Measurements from ENCODE around the gene LTBP1. TPM values are rescaled to one million over a fixed set of nuclear protein-coding genes. Genes with fewer than 3 reads are reported as not detected.

The LTBP1 gene
- polyA plus RNA-seq, 1 donor (not counting 4 experiments of a cell fraction or from before 2014, with no cell fraction given): 9.2 TPM

GRCh38 chr2:32904751-32905150 lies 42.0 kb upstream of the LTBP1 start:
- no peak for TF ChIP-seq CTCF (optimal IDR thresholded peaks at IDR 0.05 in 1 of 3, IDR thresholded peaks at IDR 0.05 in 1 of 3, conservative IDR thresholded peaks at IDR 0.05 in 1 of 3; ENCODE audit: extremely low read depth in 1 of 3, insufficient read depth in 2 of 3, low read length in 3 of 3)
- TF ChIP-seq EZH2 (IDR thresholded peaks at IDR 0.05; ENCODE audit: low read length): no peak
- DNase-seq (ENCODE audit: low read depth, low spot score) (no peak), FAIRE-seq (no peak)
- Histone ChIP-seq H3K27me3 (ENCODE audit: control insufficient read depth, extremely low read depth, insufficient read depth, low read length) (peaks cover 18% of the 10 kb centered on the region), H3K4me1 (ENCODE audit: control insufficient read depth, extremely low read depth, insufficient read depth, low read length) (no peaks in the 10 kb centered on the region), H3K36me3 (ENCODE audit: control insufficient read depth in 2 of 2, extremely low read depth in 1 of 2, insufficient read depth in 2 of 2, low read length in 2 of 2) (no peaks in the 10 kb centered on the region), H3K9ac (ENCODE audit: control insufficient read depth, extremely low read depth, insufficient read depth, low read length) (no peak overlapping the region), H2AFZ (ENCODE audit: control insufficient read depth, low read length) (no peak overlapping the region), H3K9me1 (ENCODE audit: control insufficient read depth, extremely low read depth, insufficient read depth, low read length) (no peaks in the 10 kb centered on the region), H3K27ac (ENCODE audit: control insufficient read depth, insufficient read depth, low read length) (no peak overlapping the region), H3K4me3 (ENCODE audit: control insufficient read depth in 2 of 3, extremely low read depth in 1 of 3, insufficient read depth in 2 of 3, low read depth in 1 of 3, low read length in 3 of 3) (no peak overlapping the region), H4K20me1 (ENCODE audit: control insufficient read depth, extremely low read depth, insufficient read depth, low read length) (no peaks in the 10 kb centered on the region), H3K4me2 (ENCODE audit: control insufficient read depth, extremely low read depth, insufficient read depth, low read depth, low read length) (no peak overlapping the region), H3K79me2 (ENCODE audit: control insufficient read depth, insufficient read depth, low read length) (no peaks in the 10 kb centered on the region), H3K9me3 (ENCODE audit: control insufficient read depth, low read depth, low read length) (no peaks in the 10 kb centered on the region)
- dilution Hi-C loops (cut with MboI; ENCODE audit: extremely low pct_ligation_motif_present, low sequenced_read_pairs): no loop called here

- no peaks in the 10 kb centered on the region for H3K79me2 ChIP-seq (ENCODE audit: control insufficient read depth, insufficient read depth, low read length)
- FAIRE-seq: no peak
- no peak overlapping the region for H3K4me3 ChIP-seq (ENCODE audit: control insufficient read depth in 2 of 3, extremely low read depth in 1 of 3, insufficient read depth in 2 of 3, low read depth in 1 of 3, low read length in 3 of 3)
- no peak for DNase-seq (ENCODE audit: low read depth, low spot score)
- H3K4me1 ChIP-seq (ENCODE audit: control insufficient read depth, extremely low read depth, insufficient read depth, low read length): no peaks in the 10 kb centered on the region
- H3K27me3 ChIP-seq (ENCODE audit: control insufficient read depth, extremely low read depth, insufficient read depth, low read length): peaks cover 14% of the 10 kb centered on the region
- H3K4me2 ChIP-seq (ENCODE audit: control insufficient read depth, extremely low read depth, insufficient read depth, low read depth, low read length): no peak overlapping the region
- no peak overlapping the region for H2AFZ ChIP-seq (ENCODE audit: control insufficient read depth, low read length)
- H3K9ac ChIP-seq (ENCODE audit: control insufficient read depth, extremely low read depth, insufficient read depth, low read length): no peak overlapping the region
- H4K20me1 ChIP-seq (ENCODE audit: control insufficient read depth, extremely low read depth, insufficient read depth, low read length): no peaks in the 10 kb centered on the region
- no peak overlapping the region for H3K27ac ChIP-seq (ENCODE audit: control insufficient read depth, insufficient read depth, low read length)
- dilution Hi-C loops (cut with MboI; ENCODE audit: extremely low pct_ligation_motif_present, low sequenced_read_pairs): no loop called here
- H3K9me3 ChIP-seq (ENCODE audit: control insufficient read depth, low read depth, low read length): no peaks in the 10 kb centered on the region
- no peaks in the 10 kb centered on the region for H3K9me1 ChIP-seq (ENCODE audit: control insufficient read depth, extremely low read depth, insufficient read depth, low read length)
- TF ChIP-seq EZH2 (IDR thresholded peaks at IDR 0.05; ENCODE audit: low read length) (no peak), CTCF (optimal IDR thresholded peaks at IDR 0.05 in 1 of 3, IDR thresholded peaks at IDR 0.05 in 1 of 3, conservative IDR thresholded peaks at IDR 0.05 in 1 of 3; ENCODE audit: extremely low read depth in 1 of 3, insufficient read depth in 2 of 3, low read length in 3 of 3) (no peak)
- no peaks in the 10 kb centered on the region for H3K36me3 ChIP-seq (ENCODE audit: control insufficient read depth in 2 of 2, extremely low read depth in 1 of 2, insufficient read depth in 2 of 2, low read length in 2 of 2)
These were observed 41.5 kb upstream of the LTBP1 start for GRCh38 chr2:32905270-32905669.

Measured in keratinocyte (primary cell).